ENCODE results near the gene TP53RK. TPM values are rescaled to one million over a fixed set of nuclear protein-coding genes. Genes with fewer than 3 reads are reported as not detected.

The TP53RK gene
- total RNA-seq, 1 donor: 21.0 TPM

- Histone ChIP-seq H3K4me2 (ENCODE audit: insufficient read depth, low read length) (no peak overlapping the region), H3K79me2 (ENCODE audit: insufficient read depth, low read length) (no peaks in the 10 kb centered on the region), H3K36me3 (ENCODE audit: insufficient read depth, low read length) (no peaks in the 10 kb centered on the region), H3K4me3 (ENCODE audit: insufficient read depth, low read length) (no peak overlapping the region), H3K4me1 (ENCODE audit: insufficient read depth, low read length) (peaks cover 5% of the 10 kb centered on the region), H3K27me3 (ENCODE audit: insufficient read depth, low read length) (peaks cover 11% of the 10 kb centered on the region), H4K20me1 (ENCODE audit: insufficient read depth, low read length) (no peaks in the 10 kb centered on the region), H3K9me3 (ENCODE audit: low read depth, low read length) (no peaks in the 10 kb centered on the region), H3K27ac (ENCODE audit: low read depth, low read length) (no peak overlapping the region), H2AFZ (ENCODE audit: low read length) (no peak overlapping the region)
- no peak for DNase-seq (ENCODE audit: insufficient read length, low spot score, missing footprints)
- TF ChIP-seq, protein P1, sequence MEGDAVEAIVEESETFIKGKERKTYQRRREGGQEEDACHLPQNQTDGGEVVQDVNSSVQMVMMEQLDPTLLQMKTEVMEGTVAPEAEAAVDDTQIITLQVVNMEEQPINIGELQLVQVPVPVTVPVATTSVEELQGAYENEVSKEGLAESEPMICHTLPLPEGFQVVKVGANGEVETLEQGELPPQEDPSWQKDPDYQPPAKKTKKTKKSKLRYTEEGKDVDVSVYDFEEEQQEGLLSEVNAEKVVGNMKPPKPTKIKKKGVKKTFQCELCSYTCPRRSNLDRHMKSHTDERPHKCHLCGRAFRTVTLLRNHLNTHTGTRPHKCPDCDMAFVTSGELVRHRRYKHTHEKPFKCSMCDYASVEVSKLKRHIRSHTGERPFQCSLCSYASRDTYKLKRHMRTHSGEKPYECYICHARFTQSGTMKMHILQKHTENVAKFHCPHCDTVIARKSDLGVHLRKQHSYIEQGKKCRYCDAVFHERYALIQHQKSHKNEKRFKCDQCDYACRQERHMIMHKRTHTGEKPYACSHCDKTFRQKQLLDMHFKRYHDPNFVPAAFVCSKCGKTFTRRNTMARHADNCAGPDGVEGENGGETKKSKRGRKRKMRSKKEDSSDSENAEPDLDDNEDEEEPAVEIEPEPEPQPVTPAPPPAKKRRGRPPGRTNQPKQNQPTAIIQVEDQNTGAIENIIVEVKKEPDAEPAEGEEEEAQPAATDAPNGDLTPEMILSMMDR (IDR thresholded peaks at IDR 0.05; ENCODE audit: extremely low read depth, low read depth, low read length): no peak
Measured at GRCh38 chr20:46646122-46646521, 43.1 kb downstream of the TP53RK start.

GRCh38 chr20:46644733-46645132 lies 44.5 kb downstream of the TP53RK start:
- no peaks in the 10 kb centered on the region for H3K36me3 ChIP-seq (ENCODE audit: insufficient read depth, low read length)
- H3K9me3 ChIP-seq (ENCODE audit: low read depth, low read length): no peaks in the 10 kb centered on the region
- no peaks in the 10 kb centered on the region for H4K20me1 ChIP-seq (ENCODE audit: insufficient read depth, low read length)
- peaks cover 5% of the 10 kb centered on the region for H3K4me1 ChIP-seq (ENCODE audit: insufficient read depth, low read length)
- no peaks in the 10 kb centered on the region for H3K79me2 ChIP-seq (ENCODE audit: insufficient read depth, low read length)
- H3K27me3 ChIP-seq (ENCODE audit: insufficient read depth, low read length): no peaks in the 10 kb centered on the region
- no peak overlapping the region for H2AFZ ChIP-seq (ENCODE audit: low read length)
- no peak overlapping the region for H3K4me2 ChIP-seq (ENCODE audit: insufficient read depth, low read length)
- no peak for DNase-seq (ENCODE audit: insufficient read length, low spot score, missing footprints)
- H3K4me3 ChIP-seq (ENCODE audit: insufficient read depth, low read length): no peak overlapping the region
- TF ChIP-seq, protein P1 (IDR thresholded peaks at IDR 0.05; ENCODE audit: extremely low read depth, low read depth, low read length): no peak
- H3K27ac ChIP-seq (ENCODE audit: low read depth, low read length): no peak overlapping the region

DNA sequence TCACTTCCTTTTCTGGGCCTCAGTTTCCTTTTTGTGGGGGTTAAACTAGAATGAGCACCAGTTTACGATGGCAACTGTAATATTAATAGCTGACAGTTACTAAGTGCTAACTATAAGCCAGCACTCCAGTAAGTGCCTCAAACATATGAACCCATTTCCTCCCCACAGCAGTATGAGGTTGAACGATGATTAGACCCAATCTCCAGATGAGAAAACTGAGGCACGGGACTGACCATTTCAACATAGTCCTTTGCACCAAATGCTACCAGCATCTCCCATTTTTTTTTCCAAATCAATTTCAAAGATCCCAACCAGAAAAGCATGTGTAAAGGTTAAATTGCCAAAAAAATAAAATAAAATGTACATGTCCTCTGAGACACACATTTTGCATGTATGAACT lies 45.1 kb downstream of the TP53RK start:
- H3K4me1 ChIP-seq (ENCODE audit: insufficient read depth, low read length): peaks cover 5% of the 10 kb centered on the region
- no peaks in the 10 kb centered on the region for H3K27me3 ChIP-seq (ENCODE audit: insufficient read depth, low read length)
- H3K4me2 ChIP-seq (ENCODE audit: insufficient read depth, low read length): no peak overlapping the region
- no peak overlapping the region for H3K27ac ChIP-seq (ENCODE audit: low read depth, low read length)
- H3K79me2 ChIP-seq (ENCODE audit: insufficient read depth, low read length): no peaks in the 10 kb centered on the region
- H2AFZ ChIP-seq (ENCODE audit: low read length): no peak overlapping the region
- TF ChIP-seq, protein P1 (IDR thresholded peaks at IDR 0.05; ENCODE audit: extremely low read depth, low read depth, low read length): no peak
- H3K4me3 ChIP-seq (ENCODE audit: insufficient read depth, low read length): no peak overlapping the region
- H3K9me3 ChIP-seq (ENCODE audit: low read depth, low read length): no peaks in the 10 kb centered on the region
- no peak for DNase-seq (ENCODE audit: insufficient read length, low spot score, missing footprints)
- H3K36me3 ChIP-seq (ENCODE audit: insufficient read depth, low read length): no peaks in the 10 kb centered on the region
- H4K20me1 ChIP-seq (ENCODE audit: insufficient read depth, low read length): no peaks in the 10 kb centered on the region

DNA sequence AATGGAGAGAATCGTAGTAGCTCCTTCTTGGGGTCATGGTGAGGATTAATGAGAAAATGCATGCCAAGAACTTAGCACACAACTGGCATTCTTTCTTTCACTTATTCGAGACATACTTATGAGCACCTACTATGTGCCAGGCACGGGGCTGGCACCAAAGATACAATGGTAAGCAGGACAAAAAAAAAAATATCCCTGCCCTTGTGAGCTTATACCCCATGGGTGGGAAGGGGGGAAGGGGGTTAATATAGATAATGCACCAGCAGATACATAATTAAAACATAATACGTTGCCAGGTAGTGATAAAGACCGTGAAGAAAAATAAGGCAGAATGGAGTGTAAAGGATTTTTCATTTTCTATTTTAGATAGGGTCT lies 46.3 kb downstream of the TP53RK start:
- no peak overlapping the region for H3K4me3 ChIP-seq (ENCODE audit: insufficient read depth, low read length)
- H3K36me3 ChIP-seq (ENCODE audit: insufficient read depth, low read length): no peaks in the 10 kb centered on the region
- TF ChIP-seq, protein P1 (IDR thresholded peaks at IDR 0.05; ENCODE audit: extremely low read depth, low read depth, low read length): no peak
- peaks cover 5% of the 10 kb centered on the region for H3K4me1 ChIP-seq (ENCODE audit: insufficient read depth, low read length)
- no peaks in the 10 kb centered on the region for H4K20me1 ChIP-seq (ENCODE audit: insufficient read depth, low read length)
- H3K27me3 ChIP-seq (ENCODE audit: insufficient read depth, low read length): no peaks in the 10 kb centered on the region
- no peak for DNase-seq (ENCODE audit: insufficient read length, low spot score, missing footprints)
- no peaks in the 10 kb centered on the region for H3K9me3 ChIP-seq (ENCODE audit: low read depth, low read length)
- H2AFZ ChIP-seq (ENCODE audit: low read length): no peak overlapping the region
- no peak overlapping the region for H3K27ac ChIP-seq (ENCODE audit: low read depth, low read length)
- H3K79me2 ChIP-seq (ENCODE audit: insufficient read depth, low read length): no peaks in the 10 kb centered on the region
- H3K4me2 ChIP-seq (ENCODE audit: insufficient read depth, low read length): no peak overlapping the region
